NCI-H2107 (cell line): ENCODE data around the gene RDX.
"Not testable (repeated sequence)": the region's sequence is repeated elsewhere in the genome, so short reads cannot be mapped to it uniquely, and the experiment has no call there.

Source experiments
- DNase-seq: peaks from one replicate; lab custom pipeline; 2025; lab: John Stamatoyannopoulos, UW

The RDX gene

DNA sequence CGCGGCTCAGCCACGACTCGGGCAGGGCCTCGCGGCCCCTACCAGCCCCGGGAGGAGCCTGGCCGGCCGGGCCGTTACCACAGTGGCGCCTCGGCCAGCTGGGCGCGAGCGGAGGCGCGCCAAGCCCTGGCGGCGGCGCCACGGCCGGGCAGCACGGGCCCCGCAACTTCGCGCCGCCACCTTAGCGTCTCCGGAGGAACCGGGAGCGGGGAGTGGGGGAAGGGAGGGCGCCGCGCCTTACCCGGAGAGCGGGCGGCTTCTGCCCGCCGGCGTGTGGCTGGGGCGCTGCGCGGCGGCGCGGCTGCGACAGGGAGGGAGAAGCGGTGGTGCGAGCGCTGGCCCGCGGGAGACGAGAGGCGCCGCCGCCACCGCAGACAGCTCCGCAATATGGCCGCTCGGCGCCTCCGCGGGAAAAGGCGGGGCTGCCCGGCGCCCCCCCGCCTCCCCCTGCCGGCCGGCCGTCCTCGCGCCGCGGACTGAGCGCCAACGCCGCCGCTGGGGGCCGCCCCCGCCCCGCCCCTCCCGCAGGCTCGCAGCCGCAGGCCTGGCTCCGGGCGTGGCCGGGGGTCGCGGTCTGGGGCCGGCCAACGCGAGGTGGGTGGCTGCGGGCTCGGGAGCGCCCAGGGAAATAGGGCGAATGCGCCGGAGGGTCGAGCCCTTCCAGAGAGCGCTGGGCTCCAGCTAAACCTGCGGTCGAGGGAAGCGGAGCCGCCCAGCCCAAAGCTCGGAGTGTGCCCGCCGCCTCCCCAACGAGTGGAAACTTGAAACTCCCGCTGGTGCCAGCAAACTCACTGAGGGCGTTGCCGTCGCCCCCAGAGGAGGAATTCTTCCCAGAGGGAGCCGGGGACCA is at the start of gene RDX:
Gene RDX (minus strand): TSS at position 389 of the 850 bp plus-strand sequence. CDS start 16,922 bp downstream, outside the sequence.
- peak; percentile 78 for DNase-seq

DNA sequence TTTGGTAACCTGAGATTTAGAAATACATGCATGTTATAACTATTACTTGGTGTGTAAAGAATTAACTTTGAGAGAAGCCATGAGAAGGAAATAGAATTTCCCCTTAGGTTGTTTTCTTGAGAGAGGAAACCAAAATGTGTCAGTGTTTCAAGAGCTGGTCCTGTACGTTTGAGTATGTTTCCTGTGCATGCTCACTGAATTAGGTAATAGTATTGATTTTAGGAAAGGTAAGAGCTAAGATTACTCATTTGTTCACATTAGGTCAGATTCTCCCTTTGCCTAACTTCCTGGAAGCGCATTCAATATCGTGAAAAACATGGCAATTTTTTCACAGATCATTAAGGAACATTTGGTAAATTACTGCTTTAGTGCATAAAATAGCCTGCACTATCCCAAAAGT is 49.3 kb upstream of the RDX start:
- no peak for DNase-seq

DNA sequence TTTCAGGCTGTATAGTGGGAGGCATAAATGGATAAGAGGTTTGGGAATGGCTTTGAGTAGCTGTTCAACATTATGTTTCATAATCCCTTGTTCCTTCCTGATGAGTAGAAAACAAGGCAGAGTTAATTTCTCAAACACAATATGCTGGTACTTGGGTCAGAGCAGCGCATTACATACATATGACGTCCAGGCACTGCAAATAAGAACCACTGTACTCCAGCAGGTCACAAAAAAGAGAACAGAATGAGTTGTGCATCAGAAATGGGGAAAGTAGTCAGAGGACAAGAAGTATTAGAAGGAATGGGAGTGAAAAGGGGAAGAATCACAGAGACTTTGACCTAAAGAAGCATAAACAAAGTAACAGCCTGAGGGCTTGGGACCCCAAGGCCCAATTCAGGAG is 44.0 kb upstream of the RDX start:
- DNase-seq, result no peak

DNA sequence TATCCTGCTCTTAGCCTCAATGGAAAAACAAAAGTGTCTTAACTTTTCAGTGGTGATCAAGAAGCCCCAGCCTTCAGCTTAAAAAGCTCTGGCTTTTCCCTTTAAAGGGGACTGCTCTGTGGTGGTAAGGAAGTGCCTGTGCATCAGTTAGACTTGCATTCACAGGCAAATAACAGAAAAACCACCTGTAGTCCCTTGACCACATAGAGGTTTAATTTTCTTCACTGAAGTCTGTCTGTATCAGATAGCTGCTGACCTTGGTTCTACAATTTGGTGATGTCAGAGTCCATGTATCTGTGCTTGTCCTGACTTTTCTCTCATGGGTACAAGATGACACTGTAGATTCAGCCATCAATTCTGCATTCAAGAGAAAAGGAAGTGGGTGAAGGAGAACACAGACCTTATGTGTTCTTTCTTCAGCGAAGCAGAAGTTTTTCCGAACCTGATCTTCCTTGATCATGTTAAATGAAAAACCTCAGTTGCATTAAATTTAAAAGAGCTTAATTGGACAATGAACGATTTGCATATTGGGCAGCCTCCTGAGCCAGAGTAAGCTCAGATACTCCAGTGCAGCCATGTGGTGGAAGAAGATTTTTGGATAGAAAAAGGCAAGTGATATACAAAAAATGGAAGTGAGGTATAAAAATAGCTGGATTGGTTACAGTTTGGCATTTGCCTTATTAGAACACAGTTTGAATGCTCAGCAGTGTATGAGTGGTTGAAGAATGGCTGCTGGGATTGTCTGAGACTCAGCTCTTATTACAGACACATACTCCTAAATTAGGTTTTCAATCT is 43.2 kb upstream of the RDX start:
- no peak for DNase-seq

DNA sequence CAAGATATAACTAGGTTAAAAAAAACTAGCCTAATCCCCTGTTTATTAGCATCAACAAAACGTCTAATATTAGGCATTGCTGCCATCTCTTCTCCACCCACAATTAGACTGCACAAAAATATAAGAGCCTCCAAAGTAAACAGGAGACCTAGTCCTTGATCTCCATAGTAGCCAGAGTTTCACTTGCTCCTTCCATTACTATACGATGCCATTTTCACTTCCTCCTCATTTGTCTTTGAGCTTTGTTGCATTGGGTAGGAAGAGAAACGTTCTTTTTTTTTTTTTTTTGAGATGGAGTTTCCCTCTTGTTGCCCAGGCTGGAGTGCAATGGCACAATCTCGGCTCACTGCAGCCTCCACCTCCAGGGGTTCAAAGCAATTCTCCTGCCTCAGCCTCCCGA is 42.3 kb upstream of the RDX start:
- DNase-seq, result no peak

DNA sequence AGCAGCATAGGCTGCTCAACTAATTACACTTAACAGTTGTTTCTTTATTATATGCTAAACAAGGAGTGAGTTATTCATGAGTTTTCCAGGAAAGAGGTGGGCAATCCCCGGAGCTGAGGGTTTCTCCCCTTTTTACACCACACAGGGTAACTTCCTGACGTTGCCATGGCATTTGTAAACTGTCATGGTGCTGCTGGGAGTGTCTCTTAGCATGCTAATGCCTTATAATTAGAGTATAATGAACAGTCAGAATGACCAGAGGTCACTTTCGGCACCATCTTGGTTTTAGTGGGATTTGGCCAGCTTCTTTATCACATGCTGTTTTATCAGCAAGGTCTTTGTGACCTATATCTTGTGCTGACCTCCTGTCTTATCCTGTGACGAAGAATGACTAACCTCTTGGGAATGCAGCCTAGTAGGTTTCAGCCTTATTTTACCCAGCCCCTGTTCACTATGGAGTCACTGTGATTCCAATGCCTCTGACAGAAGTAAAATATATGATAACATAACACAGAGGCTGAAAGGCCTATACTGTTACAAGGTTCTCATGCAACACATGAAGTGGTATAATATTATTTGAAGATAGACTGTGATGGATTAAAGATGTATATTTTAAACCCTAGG is 41.3 kb upstream of the RDX start:
- no peak for DNase-seq

DNA sequence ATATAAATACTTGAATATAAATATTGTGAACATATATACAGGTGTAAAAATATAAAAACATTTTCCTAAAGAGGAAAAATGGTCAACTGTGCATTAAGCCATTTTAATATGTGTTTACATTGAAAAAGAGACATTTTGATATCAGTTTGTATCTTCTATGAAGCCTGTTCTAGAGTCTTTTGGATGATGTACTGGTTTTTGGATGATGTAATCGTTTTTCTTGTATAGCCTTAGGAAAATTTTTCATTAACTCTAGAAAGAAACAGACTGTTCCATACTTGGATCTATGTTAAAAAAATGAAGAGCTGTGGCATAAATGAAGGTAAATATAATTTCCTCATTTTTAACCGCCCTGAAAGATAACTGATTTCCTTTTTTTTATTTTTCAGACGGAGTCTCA is 39.6 kb upstream of the RDX start:
- no peak for DNase-seq

DNA sequence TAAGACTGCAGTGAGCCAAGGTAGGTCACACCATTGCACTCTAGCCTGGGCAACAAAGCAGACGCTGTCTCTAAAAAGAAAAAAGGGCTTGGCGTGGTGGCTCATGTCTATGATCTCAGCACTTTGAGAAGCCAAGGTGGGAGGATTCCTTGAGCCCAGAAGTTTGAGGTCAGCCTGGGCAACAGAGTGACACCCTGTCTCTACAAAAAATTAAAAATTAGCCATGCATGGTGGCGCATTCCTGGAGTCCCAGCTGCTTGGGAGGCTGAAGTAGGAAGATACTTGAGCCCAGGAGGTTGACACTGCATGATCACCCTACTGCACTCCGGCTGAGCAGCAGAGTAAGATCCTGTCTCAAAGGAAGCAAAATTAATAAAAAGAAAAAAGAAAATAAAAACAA is 38.9 kb upstream of the RDX start:
- no peak for DNase-seq

DNA sequence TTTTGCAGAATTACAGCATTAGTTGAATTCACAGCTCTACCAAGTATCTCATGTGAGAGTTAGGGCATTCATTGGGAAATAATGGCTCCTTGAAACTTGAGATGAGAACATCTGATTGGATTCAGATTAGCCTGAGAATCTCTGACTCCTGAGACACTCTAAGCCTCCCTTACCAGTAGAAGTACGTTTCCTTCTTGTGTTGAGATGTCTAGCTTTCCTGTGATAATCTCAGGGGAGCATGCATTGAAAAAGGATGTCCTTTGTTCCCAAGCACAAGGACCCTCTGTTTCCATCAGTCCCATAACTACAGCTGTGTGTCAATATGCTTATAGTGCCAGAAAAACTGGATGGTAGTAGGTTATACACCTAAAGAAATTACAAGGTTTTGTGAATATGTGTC is 35.2 kb upstream of the RDX start:
- no peak for DNase-seq

DNA sequence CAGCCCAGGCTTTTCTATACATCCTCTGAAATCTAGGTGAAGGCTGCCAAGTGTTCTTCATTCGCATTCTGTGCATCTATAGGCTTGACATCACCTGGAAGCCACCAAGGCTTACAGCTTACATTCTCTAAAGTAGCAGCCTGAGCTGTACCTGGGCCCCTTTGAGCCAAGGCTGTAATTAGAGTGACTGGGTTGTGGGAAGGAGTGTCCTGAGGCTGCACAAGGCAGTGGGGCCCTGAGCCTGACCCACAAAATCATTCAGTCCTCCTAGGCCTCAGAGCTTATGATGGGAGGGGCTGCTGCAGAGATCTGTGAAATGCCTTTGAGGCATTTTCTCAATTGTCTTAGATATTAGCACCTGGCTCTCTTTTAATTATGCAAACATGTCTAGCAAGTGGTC is 33.0 kb upstream of the RDX start:
- no peak for DNase-seq

DNA sequence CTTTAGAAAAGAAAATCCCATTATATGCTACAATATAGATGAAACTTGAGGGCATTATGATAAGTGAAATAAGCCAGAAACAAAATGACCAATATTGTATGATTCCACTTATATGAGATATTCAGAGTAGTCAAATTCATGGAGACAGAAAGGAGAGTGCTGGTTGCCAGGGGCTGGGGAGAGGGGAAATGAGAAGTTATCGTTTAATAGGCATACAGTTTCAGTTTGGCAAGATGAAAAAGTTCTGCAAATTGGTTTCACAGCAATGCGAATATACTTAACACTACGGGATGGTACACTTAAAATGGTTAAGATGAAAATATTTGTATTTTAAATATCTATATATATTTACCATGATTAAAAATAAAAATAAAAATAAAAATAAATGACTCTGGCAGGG is 31.1 kb upstream of the RDX start:
- DNase-seq, result no peak

DNA sequence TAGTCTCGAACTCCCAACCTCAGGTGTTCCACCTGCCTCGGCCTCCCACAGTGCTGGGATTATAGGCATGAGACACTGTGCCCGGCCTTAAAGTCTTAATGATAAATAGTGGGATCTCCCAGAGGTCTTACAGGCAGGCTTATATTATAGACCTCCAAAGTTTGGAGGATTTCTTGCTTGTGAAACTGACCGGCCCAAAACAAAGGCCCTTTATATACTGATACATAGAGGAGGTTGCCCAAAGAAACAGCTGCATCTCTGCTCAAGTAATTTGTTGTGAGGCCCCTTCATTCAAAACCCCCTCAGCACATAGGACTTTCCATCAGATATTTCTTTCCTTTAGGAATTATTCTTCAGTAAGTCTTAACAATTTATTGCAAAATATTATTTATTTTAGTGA is 27.4 kb upstream of the RDX start:
- DNase-seq, result no peak

DNA sequence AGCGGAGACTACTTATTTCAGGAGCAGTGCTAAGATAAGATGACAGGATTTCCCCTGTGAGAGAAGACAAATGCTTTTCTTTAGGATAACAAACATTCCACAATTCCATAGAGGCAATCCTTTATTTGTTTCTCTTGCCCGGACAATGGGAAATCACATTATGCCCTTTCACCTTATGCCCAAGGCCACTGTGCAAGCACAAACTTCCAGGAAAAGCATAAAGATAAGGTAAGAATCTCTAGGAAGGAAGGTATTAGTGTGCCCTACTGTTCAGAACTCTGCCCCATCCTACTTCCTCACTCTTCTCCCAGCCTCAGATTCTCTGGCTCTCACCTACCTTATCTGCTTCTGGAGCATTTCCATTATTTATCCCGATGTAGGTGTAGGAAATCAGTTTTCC is 23.1 kb upstream of the RDX start:
- no peak for DNase-seq

DNA sequence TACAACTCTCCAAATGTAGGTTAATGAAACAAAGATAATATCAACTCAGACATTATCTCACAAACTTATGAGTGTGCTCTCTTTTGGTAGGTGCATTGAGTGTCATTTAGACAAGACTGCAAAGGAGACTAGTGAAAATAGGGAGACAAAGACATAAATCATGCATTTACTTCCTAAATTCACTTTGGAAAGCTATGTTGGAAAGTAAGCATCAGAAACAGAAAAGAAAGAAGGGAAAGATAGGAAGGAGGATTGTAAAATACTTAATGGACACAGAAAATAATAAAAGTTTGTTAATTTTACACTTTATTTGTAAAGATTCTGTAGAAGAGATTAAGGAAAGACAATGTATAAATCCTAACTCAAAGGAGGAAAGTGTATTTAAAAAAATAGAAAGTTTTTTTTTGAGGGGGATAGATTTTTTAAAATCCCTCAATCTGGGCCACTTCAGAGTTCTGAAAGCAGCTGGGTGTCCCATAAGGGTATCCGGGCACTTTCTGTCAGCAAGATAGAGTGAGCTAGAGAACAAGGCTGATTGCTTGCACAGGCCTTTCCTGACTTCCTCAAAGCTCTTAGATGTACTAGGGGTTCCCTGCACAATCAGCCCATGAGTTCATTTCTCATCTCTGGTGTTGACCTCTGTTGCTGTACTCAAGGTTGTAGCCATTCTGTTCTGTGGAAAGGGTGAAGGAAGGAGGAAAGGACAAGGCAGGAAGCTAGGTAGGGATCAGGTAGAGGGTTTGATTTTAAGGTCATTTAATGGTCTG is 22.4 kb upstream of the RDX start:
- DNase-seq, result no peak

DNA sequence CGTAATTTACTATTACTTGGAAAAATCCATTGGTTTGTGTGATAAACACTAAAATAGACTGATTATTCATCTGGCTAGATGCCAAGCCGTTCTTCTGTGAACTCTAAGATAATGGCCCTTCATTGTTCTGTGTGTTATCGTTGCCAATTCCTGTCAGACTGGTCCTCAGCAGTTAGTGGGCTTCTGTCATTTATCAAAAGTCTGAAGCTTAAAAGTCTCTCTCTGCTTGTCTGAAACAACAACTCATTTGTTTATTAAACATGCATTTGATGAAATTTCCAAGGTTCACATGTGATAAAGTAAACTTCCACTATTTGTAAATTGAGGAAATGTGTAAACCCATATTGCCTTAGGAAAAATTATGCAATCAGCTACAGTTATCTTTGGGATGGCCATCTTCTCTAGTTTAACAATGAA is 21.1 kb upstream of the RDX start:
- no peak for DNase-seq

DNA sequence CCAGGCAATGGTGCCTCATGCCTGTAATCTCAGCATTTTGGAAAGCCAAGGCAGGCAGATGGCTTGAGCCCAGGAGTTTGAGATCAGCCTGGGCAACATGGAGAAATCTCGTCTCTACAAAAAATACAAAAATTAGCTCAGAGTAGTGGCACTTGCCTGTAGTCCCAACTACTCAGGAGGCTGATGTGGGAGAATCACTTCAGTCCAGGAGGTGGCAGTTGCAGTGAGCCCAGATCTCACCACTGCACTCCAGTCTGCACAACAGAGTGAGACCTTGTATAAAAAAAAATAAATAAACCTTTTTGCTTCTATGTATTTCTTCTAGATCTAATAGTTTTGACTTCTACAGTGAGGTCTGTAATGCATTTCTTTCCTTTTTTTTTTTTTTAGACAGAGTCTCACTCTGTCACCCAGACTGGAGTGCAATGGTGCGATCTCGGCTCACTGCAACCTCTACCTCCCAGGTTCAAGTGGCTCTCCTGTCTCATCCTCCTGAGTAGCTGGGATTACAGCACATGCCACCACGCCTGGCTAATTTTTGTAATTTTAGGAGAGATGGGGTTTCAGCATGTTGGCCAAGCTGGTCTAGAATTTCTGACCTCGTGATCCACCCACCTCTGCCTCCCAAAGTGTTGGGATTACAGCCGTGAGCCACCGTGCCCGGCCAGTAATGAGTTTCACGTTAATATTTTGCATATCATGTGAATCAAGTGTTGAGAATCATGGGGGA is 18.1 kb upstream of the RDX start:
- DNase-seq, result no peak

DNA sequence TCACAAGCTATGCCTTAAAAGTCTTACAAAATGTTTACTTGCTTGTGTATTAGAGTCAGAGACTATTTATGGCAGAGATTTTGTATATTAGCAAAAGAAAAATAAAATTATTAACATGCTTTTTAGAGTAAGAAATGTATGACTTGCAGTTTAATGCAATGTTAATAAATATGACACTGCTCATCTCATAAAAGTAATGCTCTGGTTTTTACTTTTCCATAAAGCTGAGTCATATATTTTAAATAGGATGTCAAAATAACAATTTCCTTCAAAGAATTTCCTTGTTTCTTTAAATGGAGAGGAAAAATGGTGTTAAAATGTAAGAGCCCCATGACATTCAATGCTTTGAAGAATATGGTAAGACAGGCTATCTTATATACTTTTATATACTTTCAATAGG is 16.3 kb upstream of the RDX start:
- no peak for DNase-seq

DNA sequence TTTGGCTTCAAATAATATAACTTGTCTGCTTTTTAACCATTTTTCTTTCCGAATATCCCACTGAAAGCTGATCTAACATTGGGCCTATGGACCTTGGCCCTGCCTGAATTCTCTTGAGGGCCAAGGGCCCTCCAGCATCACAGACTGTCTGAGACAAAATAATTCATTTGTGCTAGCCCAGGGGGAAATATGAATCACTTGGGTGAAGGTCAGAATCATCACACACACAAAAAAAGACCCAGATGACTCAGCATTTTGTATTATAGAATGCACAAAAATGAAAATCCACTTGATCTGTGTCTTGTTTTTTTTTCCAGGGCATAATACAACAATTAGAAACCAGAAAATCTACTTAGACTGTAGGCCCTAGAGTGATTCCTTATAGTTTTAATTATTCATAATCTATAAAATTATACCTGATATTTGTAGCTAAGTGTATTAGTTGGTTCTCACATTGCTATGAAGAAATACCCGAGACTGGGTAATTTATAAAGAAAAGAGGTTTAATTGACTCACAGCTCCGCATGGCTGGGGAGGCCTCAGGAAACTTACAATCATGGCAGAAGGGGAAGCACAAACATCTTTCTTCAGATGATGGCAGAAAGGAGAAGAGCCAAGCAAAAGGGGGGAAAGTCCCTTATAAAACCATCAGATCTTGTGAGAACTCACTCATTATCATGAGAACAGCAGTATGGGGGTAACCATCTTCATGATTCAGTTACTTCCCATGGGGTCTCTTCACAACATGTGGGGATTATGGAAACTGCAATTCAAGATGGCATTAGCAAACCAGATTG is 15.6 kb upstream of the RDX start:
- no peak for DNase-seq

DNA sequence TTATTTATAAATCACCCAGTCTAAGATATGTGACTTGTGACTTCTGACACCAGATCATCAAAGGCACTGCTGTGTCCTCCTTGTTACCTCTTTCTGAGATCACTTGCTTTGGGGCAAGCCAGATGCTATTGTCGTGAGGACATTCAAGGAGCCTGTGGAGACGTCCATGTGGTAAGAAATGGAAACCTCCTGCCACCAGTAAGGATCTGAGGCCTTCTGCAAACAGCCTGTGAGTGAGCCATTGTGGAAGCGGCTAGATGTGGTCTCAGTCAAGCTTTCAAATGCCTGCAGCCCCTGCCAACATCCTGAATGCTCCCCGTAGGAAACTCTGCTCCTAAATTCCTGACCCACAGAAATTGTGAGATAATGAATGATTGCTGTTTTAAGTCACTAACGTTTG is 11.7 kb upstream of the RDX start:
- DNase-seq, result no peak

DNA sequence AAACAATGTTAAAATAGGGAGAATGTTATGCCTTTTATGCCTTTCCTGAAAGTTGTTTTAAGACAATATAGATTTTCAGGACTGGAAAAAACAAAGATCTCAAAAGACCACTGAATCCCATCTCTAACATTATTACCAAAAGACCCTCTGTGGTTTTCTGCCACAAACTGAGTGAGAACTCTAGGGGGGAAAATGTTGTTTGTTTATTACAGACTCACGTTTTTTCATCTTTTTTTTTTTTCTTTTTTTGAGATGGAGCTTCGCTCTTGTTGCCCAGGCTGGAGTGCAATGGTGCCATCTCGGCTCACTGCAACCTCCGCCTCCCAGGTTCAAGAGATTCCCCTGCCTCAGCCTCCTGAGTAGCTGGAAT is 9.6 kb upstream of the RDX start:
- DNase-seq, result not testable (repeated sequence)
